Fibroblast of lung (primary cell): Measurements from ENCODE around the gene COL16A1.

Experiments used
- CTCF ChIP-seq, 2 donors: IDR thresholded peaks in 1 of 2; conservative IDR thresholded peaks in 1 of 2; 1 replicate in 1 of 2; 2 replicates in 1 of 2; pipeline ENCODE4 v1.5.1; 2011 to 2012; ENCODE audit warnings: low read length in 2 of 2, control low read depth in 1 of 2, inconsistent platforms in 1 of 2, low read depth in 1 of 2, mild to moderate bottlenecking in 1 of 2
- EZH2 ChIP-seq: IDR thresholded peaks from 2 replicates; pipeline ENCODE4 v1.5.1; 2012; ENCODE audit warnings: low read length, control low read depth, mild to moderate bottlenecking; ENCODE audit errors: missing control alignments

DNA sequence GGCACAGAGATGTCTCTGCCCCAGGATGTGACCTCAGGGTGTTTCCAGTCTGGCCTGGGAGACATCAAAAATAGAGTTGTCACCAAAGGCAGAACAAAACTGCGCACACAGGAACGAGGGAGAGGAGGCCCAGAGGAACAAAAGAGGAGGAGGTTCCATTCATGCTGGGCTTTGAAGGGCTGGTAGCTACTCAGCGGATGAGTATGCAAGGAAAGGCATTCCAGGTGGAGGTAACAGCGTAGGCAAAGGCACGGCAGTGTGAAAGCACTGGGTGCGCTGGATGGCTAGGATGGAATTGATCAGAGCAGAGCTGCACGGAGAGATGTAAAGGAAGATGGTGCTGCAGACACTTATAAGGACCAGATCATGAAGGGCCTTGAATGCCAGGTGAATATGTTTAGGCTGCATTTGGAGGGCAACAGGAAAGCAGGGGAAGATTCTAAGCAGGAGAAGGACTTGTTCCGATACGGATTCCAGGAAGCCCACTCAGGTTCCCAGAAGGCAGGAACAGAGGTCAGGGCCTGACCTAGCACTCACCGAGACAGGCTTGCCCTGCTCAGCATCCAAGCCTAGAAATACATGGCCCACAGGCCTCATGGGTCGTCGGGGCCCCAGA is 6.3 kb downstream of the COL16A1 start:
- TF ChIP-seq CTCF (conservative IDR thresholded peaks at IDR 0.05 in 1 of 2, IDR thresholded peaks at IDR 0.05 in 1 of 2; ENCODE audit: low read depth in 1 of 2, low read length in 2 of 2) (no peak), EZH2 (no peak)
